ENCODE measurements around the gene CD300LB. TPM values are rescaled to one million over a fixed set of nuclear protein-coding genes. Genes with fewer than 3 reads are reported as not detected.
"Not testable (repeated sequence)": the region's sequence is repeated elsewhere in the genome, so short reads cannot be mapped to it uniquely, and the experiment has no call there.

CD300LB gene
- under 1 TPM in 1 of 4 donors, not detected in 3; 0.41 TPM for total RNA-seq

DNA sequence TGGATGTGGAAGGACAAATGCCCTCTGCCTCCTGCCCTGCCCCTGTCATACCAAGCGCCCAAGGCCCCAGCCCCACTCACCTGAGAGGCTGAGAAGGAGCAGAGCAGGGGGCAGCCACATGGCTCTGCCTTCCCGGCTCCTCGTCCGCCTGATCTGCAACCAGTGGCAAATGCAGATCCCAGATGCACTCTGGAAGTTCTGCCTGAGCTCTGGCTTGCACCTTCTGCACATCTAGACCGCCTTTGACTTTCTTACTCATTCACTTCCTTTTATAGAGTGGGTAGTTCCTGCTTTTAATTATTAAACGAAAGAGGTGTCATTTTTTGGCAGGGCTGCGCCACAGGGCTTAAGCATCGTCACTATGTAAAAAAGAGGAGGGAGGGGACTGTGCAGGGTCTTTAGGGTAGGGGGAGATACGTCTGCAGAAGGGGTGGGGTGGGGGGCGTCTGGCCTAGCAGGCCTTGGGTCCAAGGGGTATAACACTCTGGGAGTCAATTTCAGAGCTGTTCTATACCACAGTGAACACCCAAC lies at the start of gene CD300LB:
CD300LB (minus strand) TSS at position 245 of the 531 bp plus-strand sequence; CDS start at position 120, 125 bp downstream.
- 26 to 65% methylated on average over 6 to 10 of the region's 10 CpGs for WGBS, 2 donors (ENCODE audit: low coverage in 1 of 2)
- no peak for DNase-seq
- Histone ChIP-seq H3K27me3 (peaks cover 10% of the 10 kb centered on the region), H3K9me3 (peaks cover 0 to 3% of the 10 kb centered on the region in 2 donors), H3K4me1 (no peaks in the 10 kb centered on the region), H3K27ac (no peak within 1 kb of the TSS), H3K36me3 (no peaks in the 10 kb centered on the region), H3K4me3 (no peak within 1 kb of the TSS)
- in situ Hi-C loops (cut with MboI; ENCODE audit: low pct_ligation_motif_present in 1 of 4, low pct_unique_long_range_greater_than_20kb in 1 of 4, low sequenced_read_pairs in 3 of 4) (no loop called here), intact Hi-C loops (cut with DNase I; ENCODE audit: low total_unique reads) (no loop called here)
- TF ChIP-seq POLR2A (IDR thresholded peaks at IDR 0.05) (no peak), POLR2AphosphoS5 (IDR thresholded peaks at IDR 0.05) (no peak), EP300 (IDR thresholded peaks at IDR 0.05; ENCODE audit: low read depth) (no peak)
- TF ChIP-seq, protein P1, sequence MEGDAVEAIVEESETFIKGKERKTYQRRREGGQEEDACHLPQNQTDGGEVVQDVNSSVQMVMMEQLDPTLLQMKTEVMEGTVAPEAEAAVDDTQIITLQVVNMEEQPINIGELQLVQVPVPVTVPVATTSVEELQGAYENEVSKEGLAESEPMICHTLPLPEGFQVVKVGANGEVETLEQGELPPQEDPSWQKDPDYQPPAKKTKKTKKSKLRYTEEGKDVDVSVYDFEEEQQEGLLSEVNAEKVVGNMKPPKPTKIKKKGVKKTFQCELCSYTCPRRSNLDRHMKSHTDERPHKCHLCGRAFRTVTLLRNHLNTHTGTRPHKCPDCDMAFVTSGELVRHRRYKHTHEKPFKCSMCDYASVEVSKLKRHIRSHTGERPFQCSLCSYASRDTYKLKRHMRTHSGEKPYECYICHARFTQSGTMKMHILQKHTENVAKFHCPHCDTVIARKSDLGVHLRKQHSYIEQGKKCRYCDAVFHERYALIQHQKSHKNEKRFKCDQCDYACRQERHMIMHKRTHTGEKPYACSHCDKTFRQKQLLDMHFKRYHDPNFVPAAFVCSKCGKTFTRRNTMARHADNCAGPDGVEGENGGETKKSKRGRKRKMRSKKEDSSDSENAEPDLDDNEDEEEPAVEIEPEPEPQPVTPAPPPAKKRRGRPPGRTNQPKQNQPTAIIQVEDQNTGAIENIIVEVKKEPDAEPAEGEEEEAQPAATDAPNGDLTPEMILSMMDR (IDR thresholded peaks at IDR 0.05), result no peak

DNA sequence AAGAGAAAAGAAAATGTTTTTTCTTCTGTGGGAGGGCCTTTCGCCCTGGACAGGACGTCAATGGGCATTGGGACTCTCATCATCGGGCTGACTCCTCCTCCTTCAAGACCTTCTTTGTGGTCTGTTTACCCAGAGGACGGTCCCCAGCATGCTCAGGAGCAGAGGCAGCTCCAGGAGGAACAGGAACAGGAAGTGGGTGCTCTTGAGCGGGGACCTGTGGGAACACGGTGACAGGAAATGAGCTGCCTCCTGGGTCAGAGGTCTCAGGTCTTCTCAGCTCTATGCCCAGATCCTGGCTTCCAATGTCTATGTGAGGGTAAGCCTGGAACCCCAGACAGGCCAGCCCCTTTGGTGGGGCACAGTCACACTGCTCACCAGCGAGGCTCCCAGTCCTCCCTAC lies 48.6 kb upstream of the CD300LB start:
- in situ Hi-C loops (cut with MboI; ENCODE audit: low pct_ligation_motif_present in 1 of 4, low pct_unique_long_range_greater_than_20kb in 1 of 4, low sequenced_read_pairs in 3 of 4), result no loop called here
- DNase-seq, result no peak
- H3K9me3 ChIP-seq, result no peaks in the 10 kb centered on the region
- TF ChIP-seq POLR2A (IDR thresholded peaks at IDR 0.05) (no peak), POLR2AphosphoS5 (IDR thresholded peaks at IDR 0.05) (no peak), EP300 (IDR thresholded peaks at IDR 0.05; ENCODE audit: low read depth) (no peak)
- TF ChIP-seq, protein P1 (IDR thresholded peaks at IDR 0.05), result no peak
- no peaks in the 10 kb centered on the region for H3K36me3 ChIP-seq
- H3K27ac ChIP-seq, result no peak overlapping the region
- 64% methylated on average over 7 of the region's 7 CpGs; no CpG with 5 or more reads in 1 of the 2 donors for WGBS, 2 donors (ENCODE audit: low coverage in 1 of 2)
- no peak overlapping the region for H3K4me3 ChIP-seq
- H3K27me3 ChIP-seq, result no peaks in the 10 kb centered on the region
- no peaks in the 10 kb centered on the region for H3K4me1 ChIP-seq
- intact Hi-C loops (cut with DNase I; ENCODE audit: low total_unique reads), result no loop called here

DNA sequence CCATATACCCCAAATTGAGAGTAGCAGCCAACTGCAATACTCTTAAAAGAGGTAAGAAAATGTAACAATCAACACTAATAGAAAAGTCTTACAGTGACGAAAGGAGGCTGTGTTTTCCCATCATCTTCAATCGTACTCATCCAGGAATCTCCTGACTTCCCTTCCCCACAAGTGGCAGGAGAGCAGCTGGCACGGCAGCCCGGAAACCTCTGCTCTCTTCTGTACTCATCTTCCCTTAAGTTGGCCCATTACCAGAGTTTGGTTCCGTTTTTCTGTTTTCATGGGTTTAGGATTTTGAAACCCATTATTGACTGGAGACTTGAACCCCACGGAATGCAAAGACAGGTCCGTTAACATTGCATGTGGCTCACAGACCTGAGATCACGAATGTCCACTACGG lies 47.7 kb upstream of the CD300LB start:
- in situ Hi-C loops (cut with MboI; ENCODE audit: low pct_ligation_motif_present in 1 of 4, low pct_unique_long_range_greater_than_20kb in 1 of 4, low sequenced_read_pairs in 3 of 4), result no loop called here
- DNase-seq, result no peak
- WGBS, 2 donors (ENCODE audit: low coverage in 1 of 2), result 70 to 89% methylated on average over 4 to 9 of the region's 9 CpGs
- TF ChIP-seq EP300 (IDR thresholded peaks at IDR 0.05; ENCODE audit: low read depth) (no peak), POLR2AphosphoS5 (IDR thresholded peaks at IDR 0.05) (no peak), POLR2A (IDR thresholded peaks at IDR 0.05) (no peak)
- TF ChIP-seq, protein P1 (IDR thresholded peaks at IDR 0.05), result no peak
- Histone ChIP-seq H3K9me3 (no peaks in the 10 kb centered on the region), H3K27me3 (no peaks in the 10 kb centered on the region), H3K4me1 (peaks cover 0 to 6% (median 2%) of the 10 kb centered on the region in 4 donors), H3K27ac (no peak overlapping the region), H3K4me3 (no peak overlapping the region), H3K36me3 (no peaks in the 10 kb centered on the region)
- intact Hi-C loops (cut with DNase I; ENCODE audit: low total_unique reads), result no loop called here

DNA sequence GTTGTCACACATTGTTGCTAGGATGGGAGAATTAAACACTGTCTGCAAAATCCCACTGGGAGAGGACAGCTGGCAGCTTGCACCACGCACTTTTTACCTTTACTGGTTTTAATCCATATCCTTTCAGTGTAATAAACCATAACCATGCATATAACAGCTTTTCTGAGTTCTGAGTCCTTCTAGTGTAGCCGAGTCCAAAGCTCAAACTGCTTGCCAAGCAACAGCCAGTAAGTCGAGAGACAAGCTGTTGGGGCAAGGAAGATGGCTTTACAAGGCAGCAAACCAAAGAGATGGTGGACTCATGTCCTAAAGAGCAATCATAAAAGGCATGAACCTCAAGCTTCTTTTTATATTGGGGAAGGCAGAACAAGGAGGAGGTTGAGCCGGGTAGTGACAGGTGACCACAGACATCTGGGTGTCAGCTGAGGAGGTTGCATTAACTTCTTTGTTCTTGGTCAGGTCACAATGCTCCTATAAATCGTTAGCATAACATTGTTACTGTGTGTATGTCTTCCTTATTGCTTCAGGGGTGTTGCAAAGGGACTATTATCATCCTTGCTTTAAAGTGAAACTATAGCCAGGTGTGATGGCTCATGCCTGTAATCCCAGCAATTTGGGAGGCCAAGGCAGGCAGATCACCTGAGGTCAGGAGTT lies 43.3 kb upstream of the CD300LB start:
- no peak overlapping the region for H3K4me3 ChIP-seq
- H3K9me3 ChIP-seq, result no peaks in the 10 kb centered on the region
- no peaks in the 10 kb centered on the region for H3K27me3 ChIP-seq
- H3K4me1 ChIP-seq, result peaks cover 0 to 6% (median 2%) of the 10 kb centered on the region in 4 donors
- WGBS, 2 donors (ENCODE audit: low coverage in 1 of 2), result 32% methylated on average over 4 to 5 of the region's 5 CpGs
- no peak overlapping the region for H3K27ac ChIP-seq
- DNase-seq, result peak; percentile 16
- intact Hi-C loops (cut with DNase I; ENCODE audit: low total_unique reads), result no loop called here
- in situ Hi-C loops (cut with MboI; ENCODE audit: low pct_ligation_motif_present in 1 of 4, low pct_unique_long_range_greater_than_20kb in 1 of 4, low sequenced_read_pairs in 3 of 4), result no loop called here
- no peaks in the 10 kb centered on the region for H3K36me3 ChIP-seq
- TF ChIP-seq, protein P1 (IDR thresholded peaks at IDR 0.05), result no peak
- no peak for TF ChIP-seq POLR2AphosphoS5 (IDR thresholded peaks at IDR 0.05)
- TF ChIP-seq POLR2A (IDR thresholded peaks at IDR 0.05), result no peak
- no peak for TF ChIP-seq EP300 (IDR thresholded peaks at IDR 0.05; ENCODE audit: low read depth)

DNA sequence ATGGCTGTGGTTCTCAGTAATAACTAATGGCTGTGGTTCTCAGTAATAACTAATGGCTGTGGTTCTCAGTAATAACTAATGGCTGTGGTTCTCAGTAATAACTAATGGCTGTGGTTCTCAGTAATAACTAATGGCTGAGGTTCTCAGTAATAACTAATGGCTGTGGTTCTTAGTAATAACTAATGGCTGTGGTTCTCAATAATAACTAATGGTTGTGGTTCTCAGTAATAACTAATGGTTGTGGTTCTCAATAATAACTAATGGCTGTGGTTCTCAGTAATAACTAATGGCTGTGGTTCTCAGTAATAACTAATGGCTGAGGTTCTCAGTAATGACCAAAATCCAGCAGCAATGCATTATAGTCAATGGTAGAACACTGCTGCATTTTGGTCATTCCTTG lies 42.4 kb upstream of the CD300LB start:
- DNase-seq, result not testable (repeated sequence)

More for the DNA sequence above, 42.4 kb upstream of the CD300LB start:
- H3K27me3 ChIP-seq; H3K27ac ChIP-seq; H3K9me3 ChIP-seq; H3K4me3 ChIP-seq; intact Hi-C loops (cut with DNase I; ENCODE audit: low total_unique reads); H3K4me1 ChIP-seq; H3K36me3 ChIP-seq; in situ Hi-C loops (cut with MboI; ENCODE audit: low pct_ligation_motif_present in 1 of 4, low pct_unique_long_range_greater_than_20kb in 1 of 4, low sequenced_read_pairs in 3 of 4): not testable (repeated sequence)

Data from transverse colon (tissue), 4 donors.